ENCODE data around the gene CTNNBL1.

Gene CTNNBL1

DNA sequence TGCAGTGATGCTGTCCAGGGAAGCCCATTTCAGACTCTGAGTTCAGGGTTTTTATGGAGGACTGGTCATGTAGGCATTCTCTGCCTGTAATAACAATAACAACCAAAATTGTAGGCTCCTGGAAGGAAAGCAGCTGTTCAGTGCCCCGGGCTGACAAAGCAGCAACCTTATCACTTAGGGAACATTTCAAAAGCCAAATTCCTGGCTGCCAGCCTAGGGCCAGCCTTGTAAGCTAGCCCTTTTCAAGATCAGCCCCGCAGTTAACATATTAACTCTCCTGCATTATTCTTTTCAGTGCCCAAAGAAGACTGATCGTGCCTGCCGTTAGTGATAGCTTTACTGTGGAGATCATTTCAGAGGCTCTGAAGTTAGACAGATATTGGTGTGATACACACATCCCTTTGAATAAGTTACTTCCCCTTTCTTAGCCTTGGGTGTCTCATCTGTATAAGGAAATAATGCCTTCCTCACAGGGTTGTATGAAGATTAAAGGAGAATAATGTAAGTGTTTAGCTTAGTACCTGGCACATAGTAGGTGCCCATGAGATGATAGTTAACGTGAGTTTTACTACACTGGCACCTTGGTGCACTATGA lies 44.1 kb downstream of the CTNNBL1 start:
- no peak overlapping the region for H3K4me3 ChIP-seq (replicated peaks; ENCODE audit: low read depth, low read length)

GRCh38 chr20:37741055-37741454 lies 47.2 kb downstream of the CTNNBL1 start:
- no peak overlapping the region for H3K4me3 ChIP-seq (replicated peaks; ENCODE audit: low read depth, low read length)
- TF ChIP-seq, protein P1, sequence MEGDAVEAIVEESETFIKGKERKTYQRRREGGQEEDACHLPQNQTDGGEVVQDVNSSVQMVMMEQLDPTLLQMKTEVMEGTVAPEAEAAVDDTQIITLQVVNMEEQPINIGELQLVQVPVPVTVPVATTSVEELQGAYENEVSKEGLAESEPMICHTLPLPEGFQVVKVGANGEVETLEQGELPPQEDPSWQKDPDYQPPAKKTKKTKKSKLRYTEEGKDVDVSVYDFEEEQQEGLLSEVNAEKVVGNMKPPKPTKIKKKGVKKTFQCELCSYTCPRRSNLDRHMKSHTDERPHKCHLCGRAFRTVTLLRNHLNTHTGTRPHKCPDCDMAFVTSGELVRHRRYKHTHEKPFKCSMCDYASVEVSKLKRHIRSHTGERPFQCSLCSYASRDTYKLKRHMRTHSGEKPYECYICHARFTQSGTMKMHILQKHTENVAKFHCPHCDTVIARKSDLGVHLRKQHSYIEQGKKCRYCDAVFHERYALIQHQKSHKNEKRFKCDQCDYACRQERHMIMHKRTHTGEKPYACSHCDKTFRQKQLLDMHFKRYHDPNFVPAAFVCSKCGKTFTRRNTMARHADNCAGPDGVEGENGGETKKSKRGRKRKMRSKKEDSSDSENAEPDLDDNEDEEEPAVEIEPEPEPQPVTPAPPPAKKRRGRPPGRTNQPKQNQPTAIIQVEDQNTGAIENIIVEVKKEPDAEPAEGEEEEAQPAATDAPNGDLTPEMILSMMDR (IDR thresholded peaks at IDR 0.05; ENCODE audit: low read depth, low read length, missing control alignments): no peak
- DNase-seq (ENCODE audit: extremely low read depth, low read depth): no peak

More for the DNA sequence above, 44.1 kb downstream of the CTNNBL1 start:
- TF ChIP-seq, protein P1 (IDR thresholded peaks at IDR 0.05; ENCODE audit: low read depth, low read length, missing control alignments): no peak
- no peak for DNase-seq (ENCODE audit: extremely low read depth, low read depth)

DNA sequence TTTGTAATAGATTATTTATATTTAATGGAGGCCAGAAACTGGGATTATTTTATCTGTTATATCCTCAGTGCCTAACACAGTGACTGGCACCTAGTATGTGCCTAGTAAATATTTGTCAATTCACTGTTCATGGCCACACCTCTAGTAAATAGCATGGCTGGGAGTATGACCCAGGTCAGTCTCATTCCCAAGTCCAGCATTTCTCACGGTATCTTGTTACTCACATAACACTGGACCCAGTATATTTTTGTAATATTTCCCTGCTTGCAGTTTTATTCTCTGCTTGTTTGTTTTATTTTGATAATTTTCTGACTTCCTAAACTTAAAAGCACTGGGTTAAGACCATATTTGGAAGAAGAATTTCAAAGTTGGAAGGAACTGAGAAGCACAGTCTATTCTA lies 47.7 kb downstream of the CTNNBL1 start:
- DNase-seq (ENCODE audit: extremely low read depth, low read depth): no peak
- TF ChIP-seq, protein P1 (IDR thresholded peaks at IDR 0.05; ENCODE audit: low read depth, low read length, missing control alignments): no peak
- no peak overlapping the region for H3K4me3 ChIP-seq (replicated peaks; ENCODE audit: low read depth, low read length)

- TF ChIP-seq, protein P1 (IDR thresholded peaks at IDR 0.05; ENCODE audit: low read depth, low read length, missing control alignments): no peak
- DNase-seq (ENCODE audit: extremely low read depth, low read depth): no peak
These were observed 48.3 kb downstream of the CTNNBL1 start for GRCh38 chr20:37742131-37742530.

GRCh38 chr20:37744347-37744746 lies 50.5 kb downstream of the CTNNBL1 start:
- TF ChIP-seq, protein P1 (IDR thresholded peaks at IDR 0.05; ENCODE audit: low read depth, low read length, missing control alignments): no peak
- no peak for DNase-seq (ENCODE audit: extremely low read depth, low read depth)
- no peak overlapping the region for H3K4me3 ChIP-seq (replicated peaks; ENCODE audit: low read depth, low read length)

More at GRCh38 chr20:37742131-37742530, 48.3 kb downstream of the CTNNBL1 start:
- H3K4me3 ChIP-seq (replicated peaks; ENCODE audit: low read depth, low read length): no peak overlapping the region

DNA sequence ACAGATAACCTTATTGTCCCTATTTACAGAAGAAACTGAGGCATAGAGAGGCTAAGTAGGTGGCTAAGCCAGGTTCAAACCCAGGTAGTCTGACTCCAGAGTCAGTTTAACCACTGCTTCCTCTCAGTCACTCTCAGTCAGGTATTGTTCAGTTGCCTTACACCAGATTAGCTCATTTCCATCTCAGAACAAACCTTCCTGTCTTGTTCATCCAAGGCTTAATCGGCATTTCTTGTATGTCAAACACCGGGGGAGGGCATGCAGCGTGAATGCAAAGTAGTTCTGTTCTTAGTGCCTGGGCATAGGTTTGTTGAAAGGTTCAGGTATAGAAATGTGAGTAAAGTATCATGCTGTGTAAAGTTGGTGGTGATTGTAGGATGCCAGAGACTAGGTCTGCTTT lies 51.7 kb downstream of the CTNNBL1 start:
- DNase-seq (ENCODE audit: extremely low read depth, low read depth): no peak
- TF ChIP-seq, protein P1 (IDR thresholded peaks at IDR 0.05; ENCODE audit: low read depth, low read length, missing control alignments): no peak
- H3K4me3 ChIP-seq (replicated peaks; ENCODE audit: low read depth, low read length): no peak overlapping the region

GRCh38 chr20:37748015-37748414 lies 54.2 kb downstream of the CTNNBL1 start:
- TF ChIP-seq, protein P1 (IDR thresholded peaks at IDR 0.05; ENCODE audit: low read depth, low read length, missing control alignments): no peak
- DNase-seq (ENCODE audit: extremely low read depth, low read depth): no peak
- H3K4me3 ChIP-seq (replicated peaks; ENCODE audit: low read depth, low read length): no peak overlapping the region
